Globus pallidus (tissue), 1 donor: ENCODE data around the gene ITGB3.

ENCODE experiments used
- DNase-seq: peaks from one replicate; pipeline ENCODE4 v3.0.0-alpha.2; 2015; ENCODE audit warnings: low spot score

The ITGB3 gene

GRCh38 chr17:47276444-47276843 is 22.8 kb downstream of the ITGB3 start:
- DNase-seq: no peak

GRCh38 chr17:47276868-47277267 is 23.2 kb downstream of the ITGB3 start:
- peak; percentile 28 for DNase-seq

- DNase-seq: no peak
Observed at GRCh38 chr17:47277921-47278320, 24.3 kb downstream of the ITGB3 start.

GRCh38 chr17:47278561-47278960 is 24.9 kb downstream of the ITGB3 start:
- no peak for DNase-seq

GRCh38 chr17:47279062-47279801 is 25.6 kb downstream of the ITGB3 start:
- DNase-seq: peak; percentile 41

- no peak for DNase-seq
Observed at GRCh38 chr17:47280072-47280811, 26.6 kb downstream of the ITGB3 start.

GRCh38 chr17:47281216-47281615 is 27.6 kb downstream of the ITGB3 start:
- no peak for DNase-seq

- DNase-seq: no peak
Observed at GRCh38 chr17:47285003-47285402, 31.4 kb downstream of the ITGB3 start.

- DNase-seq: no peak
Observed at GRCh38 chr17:47286198-47286914, 32.7 kb downstream of the ITGB3 start.

GRCh38 chr17:47287068-47287467 is 33.4 kb downstream of the ITGB3 start:
- DNase-seq: no peak

- no peak for DNase-seq
Observed at GRCh38 chr17:47287639-47288038, 34.0 kb downstream of the ITGB3 start.

- DNase-seq: no peak
Observed at GRCh38 chr17:47288531-47289116, 35.0 kb downstream of the ITGB3 start.

GRCh38 chr17:47289302-47289701 is 35.7 kb downstream of the ITGB3 start:
- DNase-seq: no peak

GRCh38 chr17:47290870-47291241 is 37.2 kb downstream of the ITGB3 start:
- DNase-seq: no peak

- no peak for DNase-seq
Observed at GRCh38 chr17:47291242-47291873, 37.7 kb downstream of the ITGB3 start.

GRCh38 chr17:47292206-47292605 is 38.6 kb downstream of the ITGB3 start:
- no peak for DNase-seq

GRCh38 chr17:47295037-47295873 is 41.6 kb downstream of the ITGB3 start:
- DNase-seq: peak; percentile 83

- DNase-seq: no peak
Observed at GRCh38 chr17:47295874-47296255, 42.2 kb downstream of the ITGB3 start.

GRCh38 chr17:47297661-47298400 is 44.2 kb downstream of the ITGB3 start:
- no peak for DNase-seq

GRCh38 chr17:47298712-47299111 is 45.1 kb downstream of the ITGB3 start:
- DNase-seq: no peak
